Measurements from ENCODE around the gene PEPD.

The PEPD gene

DNA sequence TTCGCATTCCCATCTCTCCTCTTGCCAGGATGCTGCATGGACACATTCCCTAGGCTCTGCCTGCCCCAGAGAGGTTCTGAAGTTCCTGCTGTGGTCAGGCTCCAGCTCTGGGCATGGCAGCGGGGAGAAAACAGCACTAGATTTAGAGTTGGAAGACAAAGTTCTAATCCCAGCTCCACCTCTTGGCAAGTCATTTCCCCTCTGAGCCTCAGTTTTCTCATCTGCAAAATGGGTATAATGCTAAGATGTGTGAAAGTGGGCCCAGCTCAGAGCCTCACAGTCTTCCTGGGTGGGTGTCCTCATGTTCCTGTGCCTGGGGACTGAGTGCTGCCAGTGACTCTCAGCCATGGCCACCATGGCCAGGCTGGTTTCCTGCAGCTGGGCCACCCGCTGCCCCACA is 9.6 kb downstream of the PEPD start:
- TF ChIP-seq, protein P1, sequence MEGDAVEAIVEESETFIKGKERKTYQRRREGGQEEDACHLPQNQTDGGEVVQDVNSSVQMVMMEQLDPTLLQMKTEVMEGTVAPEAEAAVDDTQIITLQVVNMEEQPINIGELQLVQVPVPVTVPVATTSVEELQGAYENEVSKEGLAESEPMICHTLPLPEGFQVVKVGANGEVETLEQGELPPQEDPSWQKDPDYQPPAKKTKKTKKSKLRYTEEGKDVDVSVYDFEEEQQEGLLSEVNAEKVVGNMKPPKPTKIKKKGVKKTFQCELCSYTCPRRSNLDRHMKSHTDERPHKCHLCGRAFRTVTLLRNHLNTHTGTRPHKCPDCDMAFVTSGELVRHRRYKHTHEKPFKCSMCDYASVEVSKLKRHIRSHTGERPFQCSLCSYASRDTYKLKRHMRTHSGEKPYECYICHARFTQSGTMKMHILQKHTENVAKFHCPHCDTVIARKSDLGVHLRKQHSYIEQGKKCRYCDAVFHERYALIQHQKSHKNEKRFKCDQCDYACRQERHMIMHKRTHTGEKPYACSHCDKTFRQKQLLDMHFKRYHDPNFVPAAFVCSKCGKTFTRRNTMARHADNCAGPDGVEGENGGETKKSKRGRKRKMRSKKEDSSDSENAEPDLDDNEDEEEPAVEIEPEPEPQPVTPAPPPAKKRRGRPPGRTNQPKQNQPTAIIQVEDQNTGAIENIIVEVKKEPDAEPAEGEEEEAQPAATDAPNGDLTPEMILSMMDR (IDR thresholded peaks at IDR 0.05) = no peak
- TF ChIP-seq ZFX (IDR thresholded peaks at IDR 0.05; ENCODE audit: borderline replicate concordance) = no peak
- H3K27ac ChIP-seq = no peak overlapping the region

DNA sequence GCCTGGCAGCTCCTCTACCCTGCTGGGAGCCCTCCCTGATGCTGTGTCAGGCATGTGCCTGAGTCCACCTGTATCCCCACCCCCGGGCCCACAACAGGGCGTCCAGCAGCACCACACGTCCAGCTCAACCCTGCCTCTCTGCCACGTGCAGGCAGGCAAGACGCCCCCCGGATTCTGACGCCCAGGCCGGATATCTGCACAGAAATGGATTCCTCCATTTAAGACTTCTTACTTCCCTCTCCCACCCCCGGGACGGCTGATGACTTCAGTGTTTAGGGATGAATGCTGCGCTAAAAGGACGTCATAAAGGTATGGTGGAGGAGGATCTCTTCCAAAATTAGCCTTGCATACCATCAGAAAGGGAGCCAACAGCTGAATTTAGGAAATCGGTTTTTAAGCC is 10.2 kb downstream of the PEPD start:
- TF ChIP-seq, protein P1 (IDR thresholded peaks at IDR 0.05) = no peak
- TF ChIP-seq ZFX (IDR thresholded peaks at IDR 0.05; ENCODE audit: borderline replicate concordance) = no peak
- no peak overlapping the region for H3K27ac ChIP-seq

DNA sequence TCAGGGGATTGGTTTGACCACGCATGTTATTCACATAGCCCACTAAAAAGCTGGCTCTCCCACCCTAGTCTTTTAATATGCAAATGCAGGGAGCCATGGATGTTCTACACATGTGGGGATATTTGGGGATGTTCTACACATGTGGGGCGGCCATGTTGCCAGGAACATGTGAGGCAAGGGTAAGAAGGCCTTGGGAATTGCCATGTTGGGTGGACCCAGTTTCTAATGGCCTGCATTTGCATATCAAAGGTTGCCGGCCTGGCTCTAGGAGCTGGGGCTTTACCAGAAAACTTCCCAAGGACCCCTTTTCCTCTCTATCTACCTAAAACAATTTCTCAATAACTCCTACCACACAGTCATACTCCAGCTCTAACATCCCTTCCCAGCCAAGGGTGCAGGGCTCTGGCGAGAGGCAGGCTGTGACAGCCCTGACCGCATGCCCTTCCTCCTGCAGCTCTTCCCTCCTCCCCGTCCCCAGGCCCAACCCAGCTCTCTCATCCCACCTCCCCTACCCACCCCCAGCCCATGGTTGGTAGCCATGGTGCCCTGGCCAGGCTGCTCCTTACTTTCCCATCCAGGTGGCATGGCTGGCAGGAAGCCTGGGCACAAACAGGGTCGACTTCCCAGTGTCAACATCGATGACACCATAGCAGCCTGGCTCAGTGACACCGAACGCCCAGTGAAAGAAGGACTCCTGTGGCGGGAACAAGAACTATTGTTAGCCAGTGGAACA is 11.0 kb downstream of the PEPD start:
- TF ChIP-seq ZFX (IDR thresholded peaks at IDR 0.05; ENCODE audit: borderline replicate concordance) = no peak
- TF ChIP-seq, protein P1 (IDR thresholded peaks at IDR 0.05) = no peak
- no peak overlapping the region for H3K27ac ChIP-seq

DNA sequence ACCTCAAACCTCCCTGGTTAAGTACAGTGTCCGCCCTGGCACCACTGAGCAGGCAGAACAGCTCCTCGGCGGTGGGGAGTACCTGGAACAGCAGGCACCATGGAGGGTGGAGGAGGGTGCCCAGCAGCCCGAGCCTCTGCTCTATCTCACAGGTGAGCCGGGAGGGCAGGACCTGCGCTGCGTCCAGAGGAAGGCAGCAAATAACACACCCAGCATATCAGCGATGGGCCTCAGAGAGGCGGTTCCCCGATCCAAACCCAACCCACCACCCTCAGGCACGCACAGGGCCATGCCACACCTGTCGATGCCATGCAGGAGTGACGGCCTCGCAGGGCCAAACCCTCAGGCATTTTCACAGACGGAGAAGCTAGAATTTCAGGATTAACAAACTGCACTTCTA is 11.8 kb downstream of the PEPD start:
- TF ChIP-seq, protein P1 (IDR thresholded peaks at IDR 0.05) = no peak
- no peak for TF ChIP-seq ZFX (IDR thresholded peaks at IDR 0.05; ENCODE audit: borderline replicate concordance)
- no peak overlapping the region for H3K27ac ChIP-seq

DNA sequence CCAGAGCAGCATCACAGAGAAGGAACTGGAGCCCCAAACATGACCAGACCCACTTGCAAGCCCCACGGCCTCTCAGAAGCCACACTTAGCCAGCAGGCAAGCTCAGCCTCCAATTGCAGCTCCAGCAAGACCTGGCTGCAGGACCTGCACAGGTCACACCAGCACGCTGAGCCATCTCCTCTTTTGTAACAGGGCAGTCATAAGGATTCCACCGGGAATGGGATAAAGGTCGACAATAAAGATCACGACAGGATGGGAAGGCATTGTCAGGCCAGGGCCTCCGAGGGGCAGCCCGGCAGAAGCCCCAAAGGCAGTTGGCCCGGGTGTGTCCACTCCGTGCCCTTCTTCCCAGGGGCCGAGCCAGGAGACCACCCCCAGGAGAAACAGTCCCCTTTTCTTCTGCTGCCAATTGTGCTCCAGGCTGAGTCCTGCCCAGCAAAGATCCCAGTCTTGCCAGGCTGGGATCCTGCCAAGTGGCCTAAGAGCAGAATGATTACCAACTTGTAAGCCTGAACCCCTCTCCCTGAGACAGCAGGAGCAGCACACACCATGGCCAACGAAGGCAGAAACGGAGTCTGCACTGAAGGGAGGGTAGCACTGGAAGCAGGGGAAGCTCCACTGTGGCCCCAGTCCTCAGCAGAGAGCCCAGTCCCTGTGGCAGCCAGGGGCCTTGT is 12.5 kb downstream of the PEPD start:
- no peak overlapping the region for H3K27ac ChIP-seq
- no peak for TF ChIP-seq ZFX (IDR thresholded peaks at IDR 0.05; ENCODE audit: borderline replicate concordance)
- TF ChIP-seq, protein P1 (IDR thresholded peaks at IDR 0.05) = no peak

DNA sequence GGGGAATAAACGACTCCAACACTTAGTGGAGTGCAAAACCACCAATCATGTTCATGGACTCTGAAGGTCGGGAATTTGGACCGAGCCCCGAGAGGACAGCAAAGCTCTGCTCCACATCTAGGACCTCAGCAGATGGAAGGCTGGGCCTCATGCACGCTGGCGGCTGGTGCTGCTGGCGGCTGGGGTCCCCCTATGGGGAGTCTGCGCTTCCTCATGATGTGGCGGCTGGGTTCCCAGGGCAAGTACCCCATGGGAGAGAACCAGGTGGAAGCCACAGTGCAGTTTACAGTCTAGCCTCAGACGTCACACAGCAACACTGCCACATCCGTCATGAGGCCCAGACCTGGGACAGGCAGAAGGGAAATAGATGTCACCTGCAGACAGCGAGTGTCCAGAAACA is 13.2 kb downstream of the PEPD start:
- no peak overlapping the region for H3K27ac ChIP-seq
- TF ChIP-seq, protein P1 (IDR thresholded peaks at IDR 0.05) = no peak
- TF ChIP-seq ZFX (IDR thresholded peaks at IDR 0.05; ENCODE audit: borderline replicate concordance) = no peak

DNA sequence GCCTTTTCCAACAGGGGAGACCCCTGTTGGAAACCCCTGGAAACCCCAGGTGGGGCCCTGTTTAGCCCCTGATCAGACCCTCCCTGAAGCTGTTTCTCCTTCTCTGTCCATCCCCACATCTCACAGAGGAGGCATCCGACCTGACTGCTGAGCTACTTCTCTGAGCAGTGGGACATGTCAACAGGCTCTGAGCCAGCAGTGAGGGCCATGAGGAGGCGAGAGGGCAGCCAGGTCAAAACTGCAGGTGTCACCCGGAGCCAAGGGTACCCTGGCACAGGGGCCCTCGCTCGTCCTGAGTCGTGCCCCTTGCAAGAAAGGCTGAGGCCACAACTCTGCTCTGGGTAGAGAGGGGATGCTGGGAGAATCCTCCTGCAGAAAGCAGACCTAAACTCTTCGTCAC is 13.6 kb downstream of the PEPD start:
- no peak overlapping the region for H3K27ac ChIP-seq

More for the DNA sequence above, 13.6 kb downstream of the PEPD start:
- no peak for TF ChIP-seq ZFX (IDR thresholded peaks at IDR 0.05; ENCODE audit: borderline replicate concordance)
- TF ChIP-seq, protein P1 (IDR thresholded peaks at IDR 0.05) = no peak
